NOMO-1 (cell line): ENCODE data around the gene NBPF10.
"Not testable (repeated sequence)": the region's sequence is repeated elsewhere in the genome, so short reads cannot be mapped to it uniquely, and the experiment has no call there.

Source experiments
- DNase-seq, 2 experiments: peaks; one replicate each; lab custom pipeline; 2025; ENCODE audit not compliant: unreplicated experiment in 2 of 2; lab: John Stamatoyannopoulos, UW

NBPF10 gene, protein sequence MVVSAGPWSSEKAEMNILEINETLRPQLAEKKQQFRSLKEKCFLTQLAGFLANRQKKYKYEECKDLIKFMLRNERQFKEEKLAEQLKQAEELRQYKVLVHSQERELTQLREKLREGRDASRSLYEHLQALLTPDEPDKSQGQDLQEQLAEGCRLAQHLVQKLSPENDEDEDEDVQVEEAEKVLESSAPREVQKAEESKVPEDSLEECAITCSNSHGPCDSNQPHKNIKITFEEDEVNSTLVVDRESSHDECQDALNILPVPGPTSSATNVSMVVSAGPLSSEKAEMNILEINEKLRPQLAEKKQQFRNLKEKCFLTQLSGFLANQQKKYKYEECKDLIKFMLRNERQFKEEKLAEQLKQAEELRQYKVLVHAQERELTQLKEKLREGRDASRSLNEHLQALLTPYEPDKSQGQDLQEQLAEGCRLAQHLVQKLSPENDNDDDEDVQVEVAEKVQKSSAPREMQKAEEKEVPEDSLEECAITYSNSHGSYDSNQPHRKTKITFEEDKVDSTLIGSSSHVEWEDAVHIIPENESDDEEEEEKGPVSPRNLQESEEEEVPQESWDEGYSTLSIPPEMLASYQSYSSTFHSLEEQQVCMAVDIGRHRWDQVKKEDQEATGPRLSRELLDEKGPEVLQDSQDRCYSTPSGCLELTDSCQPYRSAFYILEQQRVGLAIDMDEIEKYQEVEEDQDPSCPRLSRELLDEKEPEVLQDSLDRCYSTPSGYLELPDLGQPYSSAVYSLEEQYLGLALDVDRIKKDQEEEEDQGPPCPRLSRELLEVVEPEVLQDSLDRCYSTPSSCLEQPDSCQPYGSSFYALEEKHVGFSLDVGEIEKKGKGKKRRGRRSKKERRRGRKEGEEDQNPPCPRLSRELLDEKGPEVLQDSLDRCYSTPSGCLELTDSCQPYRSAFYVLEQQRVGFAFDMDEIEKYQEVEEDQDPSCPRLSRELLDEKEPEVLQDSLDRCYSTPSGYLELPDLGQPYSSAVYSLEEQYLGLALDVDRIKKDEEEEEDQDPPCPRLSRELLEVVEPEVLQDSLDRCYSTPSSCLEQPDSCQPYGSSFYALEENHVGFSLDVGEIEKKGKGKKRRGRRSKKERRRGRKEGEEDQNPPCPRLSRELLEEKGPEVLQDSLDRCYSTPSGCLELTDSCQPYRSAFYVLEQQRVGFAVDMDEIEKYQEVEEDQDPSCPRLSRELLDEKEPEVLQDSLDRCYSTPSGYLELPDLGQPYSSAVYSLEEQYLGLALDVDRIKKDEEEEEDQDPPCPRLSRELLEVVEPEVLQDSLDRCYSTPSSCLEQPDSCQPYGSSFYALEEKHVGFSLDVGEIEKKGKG (N-terminal part only)

DNA sequence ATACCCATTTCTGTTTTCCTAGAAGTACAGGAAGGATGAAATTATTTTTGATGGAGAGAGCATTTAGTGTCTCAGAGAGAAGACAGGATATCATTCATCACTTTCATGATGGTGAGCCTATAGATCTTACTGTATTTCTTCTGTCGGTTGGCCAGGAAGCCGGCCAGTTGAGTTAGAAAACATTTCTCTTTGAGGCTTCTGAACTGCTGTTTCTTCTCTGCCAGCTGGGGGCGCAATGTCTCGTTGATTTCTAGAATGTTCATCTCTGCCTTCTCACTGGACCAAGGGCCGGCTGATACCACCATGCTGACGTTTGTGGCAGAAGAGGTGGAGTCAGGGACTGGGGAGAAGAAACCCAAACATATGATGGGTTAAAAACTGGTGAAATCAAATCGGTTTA is at the start of gene NBPF10:
TSS of gene NBPF10 (minus strand) at position 340 of the 400 bp plus-strand sequence. CDS start at position 305, 35 bp downstream.
- DNase-seq = not testable (repeated sequence)

GRCh38 chr1:146174531-146174930 is 29.9 kb upstream of the NBPF10 start:
- DNase-seq = not testable (repeated sequence)

GRCh38 chr1:146167740-146168139 is 23.1 kb upstream of the NBPF10 start:
- DNase-seq = not testable (repeated sequence)

DNA sequence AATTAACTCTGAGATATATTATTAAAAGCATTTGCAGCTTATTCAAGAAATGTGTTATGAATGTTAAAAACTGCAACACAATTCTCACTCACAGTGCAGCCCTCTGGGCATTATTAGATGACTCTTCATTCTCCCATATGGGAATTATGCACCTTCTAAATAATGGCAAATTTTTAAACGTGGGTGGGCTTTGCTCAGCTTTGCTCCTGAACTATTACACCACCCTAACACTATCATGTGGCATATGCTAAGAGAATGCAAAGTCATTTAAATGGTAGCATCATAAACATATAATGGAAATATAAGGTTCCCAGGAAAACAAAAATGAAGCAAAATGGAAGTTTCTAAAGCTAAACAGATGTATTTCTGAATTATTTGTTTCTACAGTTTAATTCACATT is 22.7 kb upstream of the NBPF10 start:
- DNase-seq = not testable (repeated sequence)
